Stimulated activated naive B cell treated with anti-CD40 and anti-IgM and Interleukin-4, amounts not matched to agents 10 μg/mL and 1 μg/mL and 100 μg/mL, for 72 hours (primary cell): ENCODE results near the gene MITF.
A peak's percentile ranks its signal among the peaks of the same experiment; 100 is the strongest.
"Not testable (repeated sequence)": the region's sequence is repeated elsewhere in the genome, so short reads cannot be mapped to it uniquely, and the experiment has no call there.

ENCODE experiments used
- ATAC-seq, 2 donors: fragments of 150-1000 bp; cut with Tn5 transposase; replicated peaks; 2 replicates each; pipeline ENCODE4 v1.10.0; 2021; ENCODE audit warnings: moderate library complexity in 1 of 2
- DNase-seq: peaks from one replicate; pipeline ENCODE4 v3.0.0; 2021
- H3K27ac Mint-ChIP-seq: one replicate; pipeline ENCODE4 v1.8.0; 2022; ENCODE audit warnings: mild to moderate bottlenecking, mixed read lengths
- H3K27me3 Mint-ChIP-seq, 2 donors: one replicate each; pipeline ENCODE4 v1.8.0; 2022; ENCODE audit warnings: mixed read lengths in 2 of 2
- H3K36me3 Mint-ChIP-seq, 2 donors: one replicate each; pipeline ENCODE4 v1.8.0; 2022; ENCODE audit warnings: mixed read lengths in 2 of 2, mild to moderate bottlenecking in 1 of 2
- H3K4me1 Mint-ChIP-seq, 2 donors: one replicate each; pipeline ENCODE4 v1.8.0; 2022; ENCODE audit warnings: mixed read lengths in 2 of 2, mild to moderate bottlenecking in 1 of 2
- H3K4me3 Mint-ChIP-seq, 2 donors: one replicate each; pipeline ENCODE4 v1.8.0; 2022; ENCODE audit warnings: mild to moderate bottlenecking in 2 of 2, mixed read lengths in 2 of 2, moderate library complexity in 1 of 2
- H3K9me3 Mint-ChIP-seq, 2 donors: one replicate each; pipeline ENCODE4 v1.8.0; 2022; ENCODE audit warnings: mixed read lengths in 2 of 2, mild to moderate bottlenecking in 1 of 2

The MITF gene

DNA sequence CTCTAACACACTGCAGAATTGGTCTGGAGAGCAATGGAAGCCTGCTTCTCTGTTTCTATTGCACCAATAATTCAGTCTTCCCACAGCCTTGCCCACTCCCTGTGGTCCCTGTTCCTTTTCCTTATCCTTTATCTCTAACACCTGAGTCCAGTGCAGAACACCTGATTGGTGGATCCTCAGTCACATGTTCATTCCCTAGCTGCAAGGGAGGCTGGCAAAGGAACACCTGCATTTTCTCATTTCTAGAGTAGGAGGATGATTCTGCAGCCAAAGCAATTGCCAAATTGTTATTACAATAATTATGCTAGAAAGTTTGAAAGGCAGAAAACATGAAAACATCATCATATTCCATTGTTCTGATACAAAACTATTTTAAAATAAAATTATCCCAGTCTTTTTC is 176.5 kb downstream of the MITF start:
- Mint-ChIP-seq H3K27me3 (peaks cover 7 to 16% of the 10 kb centered on the region in 2 donors), H3K9me3 (peaks cover 4 to 7% of the 10 kb centered on the region in 2 donors), H3K36me3 (no peaks in the 10 kb centered on the region)

DNA sequence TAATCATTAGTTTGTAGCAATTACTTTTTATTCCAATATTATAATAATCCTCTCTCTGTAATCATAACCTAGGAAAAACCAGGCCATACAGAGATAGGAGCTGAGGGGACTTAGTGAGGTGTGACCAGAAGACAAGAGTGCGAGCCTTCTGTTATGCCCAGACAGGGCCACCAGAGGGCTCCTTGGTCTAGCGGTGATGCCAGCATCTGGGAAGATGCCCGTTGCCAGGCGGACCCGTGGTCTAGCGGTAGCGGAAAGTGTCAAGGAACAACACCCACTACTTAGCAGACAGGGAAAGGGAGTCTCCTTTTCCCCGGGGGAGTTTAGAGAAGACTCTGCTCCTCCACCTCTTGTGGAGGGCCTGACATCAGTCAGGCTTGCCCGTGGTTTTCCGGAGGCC is 180.7 kb downstream of the MITF start:
- ATAC-seq, H3K4me3 Mint-ChIP-seq, H3K9me3 Mint-ChIP-seq, H3K4me1 Mint-ChIP-seq, H3K36me3 Mint-ChIP-seq, H3K27ac Mint-ChIP-seq: not testable (repeated sequence)
- H3K27me3 Mint-ChIP-seq: peaks cover 5 to 10% of the 10 kb centered on the region in 2 donors
- DNase-seq: peak; percentile 2

More for the DNA sequence above, 176.5 kb downstream of the MITF start:
- Mint-ChIP-seq H3K4me3 (no peak overlapping the region), H3K27ac (no peak overlapping the region), H3K4me1 (no peaks in the 10 kb centered on the region)
- no peak for ATAC-seq
- no peak for DNase-seq

DNA sequence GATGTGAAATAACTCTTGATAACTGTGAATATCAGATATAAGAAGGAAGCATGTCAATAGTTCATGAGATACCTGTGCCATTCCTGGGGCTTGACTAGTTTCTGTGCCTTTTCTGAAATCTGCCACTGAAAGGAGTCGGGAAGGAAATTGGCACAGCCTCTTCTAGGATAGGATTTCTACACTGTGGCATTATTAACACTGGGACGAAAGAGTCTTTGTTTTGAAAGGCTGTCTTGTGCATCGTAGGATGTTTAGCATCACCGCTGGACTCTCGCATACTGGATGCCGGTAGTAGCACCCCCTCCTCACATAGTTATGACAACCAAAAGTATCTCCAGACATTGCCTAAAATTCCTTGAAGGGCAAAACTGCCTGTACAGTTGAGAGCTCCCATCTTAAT is 182.4 kb downstream of the MITF start:
- H3K4me3 Mint-ChIP-seq: no peak overlapping the region
- ATAC-seq (no peak), DNase-seq (no peak)
- no peak overlapping the region for H3K27ac Mint-ChIP-seq
- no peaks in the 10 kb centered on the region for H3K4me1 Mint-ChIP-seq
- peaks cover 0 to 4% of the 10 kb centered on the region in 2 donors for H3K9me3 Mint-ChIP-seq
- H3K36me3 Mint-ChIP-seq: no peaks in the 10 kb centered on the region
- H3K27me3 Mint-ChIP-seq: peaks cover 8 to 10% of the 10 kb centered on the region in 2 donors

DNA sequence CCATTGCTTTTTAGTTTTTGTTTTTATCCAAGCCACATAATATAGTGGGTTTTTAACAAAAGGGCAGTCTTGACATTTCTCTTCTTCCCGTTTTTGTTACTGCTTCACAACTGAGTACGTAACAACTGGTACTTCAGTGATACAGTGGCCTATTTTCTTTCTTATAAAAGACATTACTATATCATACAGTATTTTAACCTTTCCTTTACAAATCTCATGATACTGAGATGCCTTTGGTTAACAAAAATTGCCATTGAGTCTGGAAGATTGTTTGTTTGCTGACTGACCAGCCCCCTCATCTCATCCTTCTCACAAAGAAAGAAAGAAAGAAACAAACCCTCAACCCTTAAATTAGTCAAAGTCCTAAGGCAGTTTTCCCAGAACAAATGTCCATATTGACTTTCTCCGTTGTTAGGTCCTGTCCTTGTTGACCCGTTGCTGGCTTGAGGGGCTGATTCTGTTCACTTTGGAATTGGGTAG is 183.3 kb downstream of the MITF start:
- DNase-seq: no peak
- ATAC-seq: no peak
- Mint-ChIP-seq H3K27me3 (peaks cover 8 to 10% of the 10 kb centered on the region in 2 donors), H3K4me3 (no peak overlapping the region), H3K36me3 (no peaks in the 10 kb centered on the region), H3K27ac (no peak overlapping the region), H3K9me3 (peaks cover 0 to 2% of the 10 kb centered on the region in 2 donors), H3K4me1 (no peaks in the 10 kb centered on the region)

DNA sequence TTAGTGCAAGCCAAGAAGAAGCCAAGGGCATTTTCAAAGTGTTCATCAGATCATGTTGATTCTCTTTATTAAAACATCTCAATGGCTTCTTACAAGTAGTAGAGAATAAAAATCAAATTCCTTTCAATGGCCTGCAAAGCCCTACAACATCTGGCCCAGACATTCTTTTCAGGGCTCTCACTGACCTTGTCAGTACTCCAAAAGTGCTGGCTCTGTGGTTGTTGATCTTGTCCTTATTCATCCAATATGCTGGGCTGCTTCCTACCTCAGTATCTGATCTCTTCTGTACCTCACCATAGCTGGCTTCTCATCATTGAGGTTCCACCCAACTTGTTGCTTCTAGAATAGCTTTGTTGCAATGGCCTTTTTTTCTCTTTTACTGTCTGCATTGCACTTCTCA is 186.2 kb downstream of the MITF start:
- no peaks in the 10 kb centered on the region for H3K4me1 Mint-ChIP-seq
- peaks cover 0 to 7% of the 10 kb centered on the region in 2 donors for H3K27me3 Mint-ChIP-seq
- peaks cover 0 to 2% of the 10 kb centered on the region in 2 donors for H3K9me3 Mint-ChIP-seq
- H3K36me3 Mint-ChIP-seq: no peaks in the 10 kb centered on the region
- no peak overlapping the region for H3K27ac Mint-ChIP-seq
- ATAC-seq: no peak
- DNase-seq: no peak
- H3K4me3 Mint-ChIP-seq: no peak overlapping the region

DNA sequence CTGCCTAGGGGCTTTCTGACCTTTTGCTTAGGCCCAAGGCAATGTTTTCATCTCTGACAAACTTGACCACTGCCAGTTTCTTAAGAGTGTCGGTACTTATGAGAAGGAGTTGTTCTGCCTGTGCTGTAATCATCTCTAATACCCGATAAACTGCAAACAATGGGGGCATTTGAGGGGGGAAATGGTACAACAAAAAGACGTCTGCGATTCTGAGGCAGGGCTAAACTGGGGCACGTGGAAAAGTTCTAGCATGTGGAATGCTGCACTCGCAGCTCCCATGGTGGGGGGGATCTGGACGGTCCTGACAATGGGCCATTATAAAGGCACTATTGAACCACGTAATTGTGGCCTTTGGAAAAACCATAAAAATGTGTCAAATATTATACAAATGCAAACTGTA is 187.1 kb downstream of the MITF start:
- H3K4me1 Mint-ChIP-seq: no peaks in the 10 kb centered on the region
- ATAC-seq (no peak), DNase-seq (no peak)
- H3K9me3 Mint-ChIP-seq: no peaks in the 10 kb centered on the region
- no peak overlapping the region for H3K27ac Mint-ChIP-seq
- H3K27me3 Mint-ChIP-seq: peaks cover 0 to 4% of the 10 kb centered on the region in 2 donors
- H3K36me3 Mint-ChIP-seq: no peaks in the 10 kb centered on the region
- no peak overlapping the region for H3K4me3 Mint-ChIP-seq

DNA sequence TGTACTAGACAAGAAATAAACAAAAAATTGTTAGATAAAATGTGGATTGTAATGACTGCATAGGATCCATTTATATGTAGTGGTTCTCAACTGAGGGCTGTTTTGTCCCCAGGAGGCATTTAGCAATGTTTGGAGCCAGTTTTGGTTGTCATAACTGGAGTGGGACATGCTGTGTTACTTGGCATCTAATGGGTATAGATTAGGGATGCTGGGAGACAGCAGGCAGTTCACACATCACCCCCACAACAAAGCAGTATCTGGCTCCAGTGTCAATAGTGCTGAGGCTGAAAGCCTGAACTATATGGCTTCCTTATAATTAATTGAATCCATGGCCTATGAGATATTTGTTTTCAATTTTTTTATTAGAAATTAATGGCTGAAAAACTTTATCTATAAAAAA is 188.3 kb downstream of the MITF start:
- no peak for ATAC-seq
- Mint-ChIP-seq H3K4me1 (no peaks in the 10 kb centered on the region), H3K27me3 (peaks cover 0 to 4% of the 10 kb centered on the region in 2 donors), H3K4me3 (no peak overlapping the region), H3K27ac (no peak overlapping the region), H3K9me3 (no peaks in the 10 kb centered on the region), H3K36me3 (no peaks in the 10 kb centered on the region)
- DNase-seq: no peak

DNA sequence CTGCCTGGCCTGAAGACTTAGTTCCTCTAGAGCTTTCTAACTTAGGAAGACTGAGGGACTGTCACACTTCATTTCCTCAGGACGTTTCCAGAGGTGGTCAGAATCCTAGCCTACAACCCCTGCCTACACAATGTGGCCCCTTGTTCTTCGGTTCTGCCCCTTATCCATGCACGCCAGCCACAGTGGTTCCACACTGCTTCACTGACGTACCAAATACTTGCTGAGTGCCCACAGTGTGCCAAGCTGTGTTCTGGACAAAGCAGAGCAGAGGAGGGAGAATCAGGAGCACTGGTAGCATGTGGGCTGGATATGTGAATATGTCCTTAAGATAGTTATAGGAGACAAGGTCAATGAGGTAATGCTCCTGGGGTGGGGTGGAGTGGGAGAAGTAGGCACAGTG is 189.8 kb downstream of the MITF start:
- ATAC-seq (no peak), DNase-seq (no peak)
- H3K27ac Mint-ChIP-seq: no peak overlapping the region
- no peaks in the 10 kb centered on the region for H3K36me3 Mint-ChIP-seq
- H3K4me1 Mint-ChIP-seq: no peaks in the 10 kb centered on the region
- no peak overlapping the region for H3K4me3 Mint-ChIP-seq
- H3K27me3 Mint-ChIP-seq: peaks cover 0 to 4% of the 10 kb centered on the region in 2 donors
- no peaks in the 10 kb centered on the region for H3K9me3 Mint-ChIP-seq

DNA sequence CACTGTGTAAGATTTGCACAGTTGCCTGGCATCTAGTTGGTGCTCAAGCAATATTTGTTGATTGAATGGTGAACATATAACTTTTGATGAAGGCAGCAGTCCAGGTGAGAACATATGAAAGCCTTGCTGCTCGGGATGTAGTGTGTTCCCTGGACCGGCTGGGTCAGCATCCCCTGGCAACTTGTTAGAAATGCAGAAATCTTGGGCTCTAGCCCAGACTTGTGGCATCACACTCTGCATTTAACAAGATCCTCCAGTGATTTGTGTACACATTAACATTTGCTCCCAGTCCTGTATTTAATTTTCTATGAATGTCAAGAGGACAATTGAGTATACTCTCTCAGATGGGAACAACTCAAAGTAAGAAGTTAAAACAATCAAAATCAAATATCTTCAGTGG is 191.3 kb downstream of the MITF start:
- H3K27ac Mint-ChIP-seq: no peak overlapping the region
- ATAC-seq: no peak
- no peak overlapping the region for H3K4me3 Mint-ChIP-seq

DNA sequence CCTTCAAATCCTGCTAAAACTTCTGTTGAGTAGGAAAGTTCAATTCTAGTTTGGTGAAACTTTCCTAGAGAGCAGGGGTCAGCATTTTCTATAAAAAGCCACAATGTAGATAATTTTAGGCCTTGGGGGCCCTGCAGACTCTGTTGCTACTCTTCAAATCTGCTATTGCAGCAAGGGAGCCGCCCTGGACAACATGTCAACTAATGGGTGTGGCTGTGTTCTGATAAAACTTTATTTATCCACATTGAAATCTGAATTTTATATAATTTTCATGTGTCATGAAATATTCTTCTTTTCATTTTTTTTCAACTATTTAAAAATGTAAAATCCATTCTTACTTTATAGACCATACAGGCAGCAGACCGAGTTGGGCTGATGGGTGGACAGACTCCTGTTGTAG is 192.8 kb downstream of the MITF start:
- no peaks in the 10 kb centered on the region for H3K27me3 Mint-ChIP-seq
- no peaks in the 10 kb centered on the region for H3K4me1 Mint-ChIP-seq
- ATAC-seq (no peak), DNase-seq (no peak)
- no peak overlapping the region for H3K4me3 Mint-ChIP-seq
- H3K27ac Mint-ChIP-seq: no peak overlapping the region
- H3K36me3 Mint-ChIP-seq: no peaks in the 10 kb centered on the region
- H3K9me3 Mint-ChIP-seq: no peaks in the 10 kb centered on the region

More for the DNA sequence above, 191.3 kb downstream of the MITF start:
- no peak for DNase-seq
- no peaks in the 10 kb centered on the region for H3K9me3 Mint-ChIP-seq
- no peaks in the 10 kb centered on the region for H3K36me3 Mint-ChIP-seq
- H3K27me3 Mint-ChIP-seq: peaks cover 0 to 4% of the 10 kb centered on the region in 2 donors
- no peaks in the 10 kb centered on the region for H3K4me1 Mint-ChIP-seq

DNA sequence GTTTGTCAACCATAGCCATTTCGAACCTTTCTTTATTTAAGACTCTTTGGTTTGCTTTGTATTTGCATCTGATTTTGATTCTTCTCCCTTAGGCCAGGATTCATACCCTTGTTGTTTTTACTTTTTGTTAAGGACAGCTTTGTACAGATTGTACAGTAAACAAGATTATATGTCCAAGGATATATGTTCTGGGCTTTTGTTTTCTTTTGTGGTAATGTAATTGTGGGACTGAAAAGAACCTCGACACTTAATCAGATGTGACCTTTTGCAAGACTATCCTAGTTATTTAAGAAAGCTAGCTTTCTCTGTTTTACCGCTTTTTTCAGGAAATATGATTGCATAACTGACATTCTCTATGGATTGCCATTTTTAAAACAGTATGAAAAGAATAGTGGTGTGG is 193.2 kb downstream of the MITF start:
- H3K9me3 Mint-ChIP-seq: no peaks in the 10 kb centered on the region
- no peak overlapping the region for H3K27ac Mint-ChIP-seq
- no peak overlapping the region for H3K4me3 Mint-ChIP-seq
- ATAC-seq (no peak), DNase-seq (no peak)
- no peaks in the 10 kb centered on the region for H3K4me1 Mint-ChIP-seq
- no peaks in the 10 kb centered on the region for H3K27me3 Mint-ChIP-seq
- no peaks in the 10 kb centered on the region for H3K36me3 Mint-ChIP-seq

DNA sequence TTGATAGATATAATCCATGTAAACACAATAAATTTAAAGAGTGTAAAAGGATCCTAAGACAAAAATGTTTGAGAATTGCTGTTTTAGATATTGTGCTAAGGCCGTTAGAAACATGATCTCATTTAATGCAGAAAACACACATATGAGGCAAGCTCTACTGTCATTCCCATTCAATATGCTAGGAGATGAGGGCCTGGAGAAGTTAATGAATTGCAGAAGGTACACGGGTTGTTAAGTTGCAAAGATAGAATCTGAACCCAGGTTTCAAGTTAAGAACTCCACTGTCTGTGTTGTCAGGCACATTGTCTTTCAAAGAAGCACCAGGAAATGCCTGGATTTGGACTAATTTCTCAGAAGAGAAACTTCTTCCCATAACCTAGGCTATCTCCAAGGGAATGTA is 195.1 kb downstream of the MITF start:
- H3K4me1 Mint-ChIP-seq: no peaks in the 10 kb centered on the region
- no peaks in the 10 kb centered on the region for H3K36me3 Mint-ChIP-seq
- H3K27me3 Mint-ChIP-seq: no peaks in the 10 kb centered on the region
- H3K4me3 Mint-ChIP-seq: no peak overlapping the region
- no peak for DNase-seq
- H3K27ac Mint-ChIP-seq: no peak overlapping the region
- no peak for ATAC-seq
- H3K9me3 Mint-ChIP-seq: no peaks in the 10 kb centered on the region

DNA sequence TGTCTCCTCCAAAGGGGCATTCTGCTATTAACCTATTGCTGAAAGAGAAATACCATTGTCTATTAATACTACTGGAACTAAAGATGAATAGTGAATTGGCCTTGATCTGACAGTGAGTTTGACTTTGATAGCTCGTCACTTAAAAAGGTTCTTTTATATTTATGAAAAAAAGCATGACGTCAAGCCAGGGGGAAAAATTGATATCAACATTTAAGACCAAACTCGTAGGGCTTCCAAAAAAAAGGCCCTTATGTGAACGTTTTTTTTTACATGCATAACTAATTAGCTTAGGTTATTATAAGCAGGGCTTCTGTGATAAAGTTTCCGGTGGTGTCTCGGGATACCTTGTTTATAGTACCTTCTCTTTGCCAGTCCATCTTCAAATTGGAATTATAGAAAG is 197.0 kb downstream of the MITF start:
- Mint-ChIP-seq H3K27me3 (no peaks in the 10 kb centered on the region), H3K9me3 (no peaks in the 10 kb centered on the region), H3K27ac (no peak overlapping the region), H3K4me3 (no peak overlapping the region), H3K36me3 (no peaks in the 10 kb centered on the region), H3K4me1 (no peaks in the 10 kb centered on the region)
- ATAC-seq: no peak
- no peak for DNase-seq

DNA sequence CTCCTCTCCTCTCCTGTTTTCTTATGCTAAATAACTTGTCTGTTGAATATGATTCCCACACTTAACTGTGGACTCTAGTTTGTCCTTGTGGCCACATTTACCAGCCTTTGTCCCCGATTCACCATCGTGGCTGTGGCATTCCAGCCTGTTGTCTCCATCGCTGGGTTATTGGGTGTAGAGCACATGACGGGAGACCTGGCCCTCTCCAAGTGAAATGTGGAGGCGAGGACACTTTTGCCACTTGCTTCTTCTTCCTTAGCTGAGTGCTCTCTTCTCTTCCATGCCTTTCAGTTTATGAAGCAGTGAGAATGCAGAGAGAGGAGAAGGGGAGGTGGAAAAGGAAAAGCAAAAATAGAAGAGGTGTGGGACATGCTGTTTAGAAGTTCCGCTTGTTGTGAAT is 198.8 kb downstream of the MITF start:
- DNase-seq: no peak
- H3K27me3 Mint-ChIP-seq: no peaks in the 10 kb centered on the region
- no peaks in the 10 kb centered on the region for H3K36me3 Mint-ChIP-seq
- no peaks in the 10 kb centered on the region for H3K9me3 Mint-ChIP-seq
- no peak for ATAC-seq
- no peak overlapping the region for H3K4me3 Mint-ChIP-seq
- no peaks in the 10 kb centered on the region for H3K4me1 Mint-ChIP-seq
- H3K27ac Mint-ChIP-seq: no peak overlapping the region

DNA sequence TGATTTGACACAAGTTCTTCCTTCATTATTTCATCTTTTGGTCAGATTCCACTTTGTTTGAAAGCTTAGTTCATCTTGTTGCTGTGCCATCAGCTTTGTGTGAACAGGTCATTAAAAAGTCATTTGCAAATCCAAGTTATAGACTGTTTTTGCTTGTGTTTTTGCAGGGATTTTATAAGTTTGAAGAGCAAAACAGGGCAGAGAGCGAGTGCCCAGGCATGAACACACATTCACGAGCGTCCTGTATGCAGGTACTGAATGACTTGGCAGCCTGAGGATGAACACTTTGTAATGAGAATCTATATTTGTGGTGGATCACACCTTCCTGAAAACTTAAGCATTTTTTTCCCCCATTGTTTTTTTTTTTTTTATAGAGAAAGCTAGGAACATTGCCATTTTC is 199.7 kb downstream of the MITF start:
- no peaks in the 10 kb centered on the region for H3K36me3 Mint-ChIP-seq
- no peaks in the 10 kb centered on the region for H3K27me3 Mint-ChIP-seq
- H3K4me3 Mint-ChIP-seq: no peak overlapping the region
- no peak overlapping the region for H3K27ac Mint-ChIP-seq
- no peaks in the 10 kb centered on the region for H3K4me1 Mint-ChIP-seq
- no peak for ATAC-seq
- no peaks in the 10 kb centered on the region for H3K9me3 Mint-ChIP-seq
- no peak for DNase-seq

DNA sequence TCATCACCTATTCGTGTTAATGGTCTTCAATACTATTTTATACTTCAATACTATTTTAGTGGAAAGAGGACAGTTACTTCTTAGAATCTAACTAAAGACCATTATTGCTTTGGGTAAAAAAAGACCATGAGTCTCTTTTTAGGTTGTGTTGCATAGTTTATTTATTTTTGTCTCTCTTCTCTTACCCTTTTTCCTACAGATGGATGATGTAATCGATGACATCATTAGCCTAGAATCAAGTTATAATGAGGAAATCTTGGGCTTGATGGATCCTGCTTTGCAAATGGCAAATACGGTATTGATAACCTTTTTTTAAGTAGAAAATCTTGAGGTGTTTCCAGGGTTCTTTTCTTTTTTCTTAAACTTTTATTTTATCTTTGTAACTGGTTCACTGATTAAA is 201.8 kb downstream of the MITF start:
- no peak overlapping the region for H3K27ac Mint-ChIP-seq
- no peaks in the 10 kb centered on the region for H3K27me3 Mint-ChIP-seq

More for the DNA sequence above, 201.8 kb downstream of the MITF start:
- no peaks in the 10 kb centered on the region for H3K4me1 Mint-ChIP-seq
- DNase-seq (no peak), ATAC-seq (no peak)
- no peak overlapping the region for H3K4me3 Mint-ChIP-seq
- no peaks in the 10 kb centered on the region for H3K36me3 Mint-ChIP-seq
- no peaks in the 10 kb centered on the region for H3K9me3 Mint-ChIP-seq
